GM19240 (cell line): ENCODE results near the gene MAGEF1.

ENCODE experiments used
- DNase-seq: peaks from one replicate; pipeline ENCODE4 v3.0.0; 2011; ENCODE audit warnings: low spot score; ENCODE audit not compliant: insufficient read length

The MAGEF1 gene

DNA sequence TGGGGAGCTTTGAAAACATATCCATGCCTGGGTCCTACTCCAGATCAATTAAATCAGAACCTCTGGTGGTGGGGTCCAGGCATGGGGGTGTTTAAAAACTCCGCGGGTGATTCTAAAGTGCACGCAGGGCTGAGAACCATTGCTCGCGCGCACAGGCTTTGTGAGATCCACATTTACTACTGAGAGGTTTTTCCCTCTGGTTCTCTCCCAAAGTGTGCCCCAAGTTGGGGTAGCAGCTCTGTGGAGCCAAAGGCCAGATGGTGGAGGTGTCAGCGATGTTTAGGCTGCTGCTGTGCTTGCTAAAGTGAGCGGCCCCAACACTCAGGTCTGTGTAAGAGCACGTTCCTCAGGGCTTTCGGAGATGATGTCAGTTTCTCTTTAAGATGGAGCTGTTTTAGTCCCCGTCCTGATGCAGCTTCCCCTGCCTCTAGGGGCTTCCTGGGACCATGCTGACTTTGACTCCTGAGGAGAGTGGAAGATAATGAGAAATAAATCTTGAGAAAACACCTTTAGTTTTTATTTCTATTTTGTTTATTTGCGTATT is 13.4 kb upstream of the MAGEF1 start:
- DNase-seq = no peak

DNA sequence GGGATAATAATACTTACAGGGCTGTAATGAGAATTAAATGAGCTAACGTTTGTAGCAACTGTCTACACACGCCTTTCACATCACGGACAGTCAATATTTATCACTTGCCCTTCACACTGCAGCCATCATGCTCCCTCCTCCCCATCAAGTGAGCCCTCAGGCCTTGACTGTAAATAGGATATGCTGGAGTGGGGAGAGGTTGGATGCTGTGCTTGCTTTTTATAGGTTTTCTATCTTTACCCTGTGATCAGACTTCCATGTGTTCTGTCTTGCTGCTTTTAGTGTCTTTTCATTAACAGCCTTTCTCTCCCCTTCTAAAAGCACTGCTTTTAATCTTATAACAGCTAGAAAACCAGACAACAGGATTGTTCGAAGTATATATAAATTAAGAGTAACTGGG is 12.8 kb upstream of the MAGEF1 start:
- no peak for DNase-seq

GRCh38 chr3:184719709-184720108 is 7.8 kb upstream of the MAGEF1 start:
- DNase-seq = no peak

GRCh38 chr3:184718431-184718830 is 6.6 kb upstream of the MAGEF1 start:
- no peak for DNase-seq

DNA sequence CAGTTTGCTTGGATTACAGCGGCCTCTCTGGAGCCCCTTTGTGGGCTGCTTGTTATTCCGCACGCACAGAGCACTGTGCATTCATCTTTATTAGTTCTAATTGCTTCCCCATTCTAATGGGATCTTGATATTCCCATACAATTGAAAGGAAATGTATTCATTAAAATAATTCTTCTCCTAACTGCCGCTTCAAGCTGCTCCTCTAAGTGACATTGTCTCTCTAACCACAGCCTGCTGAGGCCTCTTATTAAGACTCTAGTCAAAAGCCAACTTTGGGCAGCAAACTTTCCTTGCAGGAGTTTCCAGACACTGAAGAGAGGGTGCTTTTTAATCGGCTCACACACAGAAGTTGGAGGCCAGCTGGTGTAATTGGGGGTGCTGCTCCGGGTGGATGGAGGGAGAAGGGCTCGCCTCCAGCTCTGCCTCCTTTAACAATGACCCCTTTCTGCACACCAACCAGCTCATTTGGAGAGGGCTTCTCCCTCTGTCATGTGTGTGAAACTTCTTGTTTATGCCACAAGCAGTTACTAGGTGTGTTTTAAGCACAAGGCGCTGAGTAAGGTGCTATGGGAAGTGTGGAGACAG is 5.6 kb upstream of the MAGEF1 start:
- no peak for DNase-seq

- DNase-seq = no peak
Observed at GRCh38 chr3:184716622-184717398, 4.9 kb upstream of the MAGEF1 start.

GRCh38 chr3:184715943-184716621 is 4.2 kb upstream of the MAGEF1 start:
- no peak for DNase-seq

DNA sequence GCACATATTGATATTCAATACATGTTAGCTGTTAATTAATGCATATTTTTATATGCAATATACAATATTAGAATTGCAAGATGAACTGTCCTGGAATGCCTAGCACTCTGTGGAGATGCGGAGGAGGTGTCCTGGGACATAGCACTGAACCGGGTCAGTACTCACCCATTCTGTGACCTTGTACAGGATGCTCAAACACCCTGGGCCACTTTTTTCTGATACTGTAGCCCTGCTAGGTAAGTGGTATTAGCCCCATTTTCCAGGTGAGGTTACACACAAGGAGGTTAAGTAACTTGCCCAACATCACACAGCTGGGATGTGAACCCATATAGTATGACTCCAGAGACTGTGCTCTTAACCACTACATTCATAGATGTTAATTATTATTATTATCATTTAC is 1.7 kb upstream of the MAGEF1 start:
- DNase-seq = no peak

DNA sequence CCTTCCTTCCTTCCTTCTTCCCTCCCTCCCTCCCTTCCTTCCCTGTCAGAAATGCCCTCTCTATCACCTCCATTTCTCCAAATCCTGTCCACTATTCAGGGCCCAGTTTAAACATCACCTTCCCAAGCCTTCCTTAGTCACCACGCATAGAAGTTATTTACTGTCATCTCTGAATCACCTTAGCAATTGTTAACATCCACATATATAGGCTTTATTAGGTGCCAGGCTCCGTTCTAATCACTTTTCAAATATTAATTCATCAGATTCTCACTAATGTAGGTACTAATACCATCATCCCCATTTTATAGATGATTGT is 1.1 kb upstream of the MAGEF1 start:
- no peak for DNase-seq

DNA sequence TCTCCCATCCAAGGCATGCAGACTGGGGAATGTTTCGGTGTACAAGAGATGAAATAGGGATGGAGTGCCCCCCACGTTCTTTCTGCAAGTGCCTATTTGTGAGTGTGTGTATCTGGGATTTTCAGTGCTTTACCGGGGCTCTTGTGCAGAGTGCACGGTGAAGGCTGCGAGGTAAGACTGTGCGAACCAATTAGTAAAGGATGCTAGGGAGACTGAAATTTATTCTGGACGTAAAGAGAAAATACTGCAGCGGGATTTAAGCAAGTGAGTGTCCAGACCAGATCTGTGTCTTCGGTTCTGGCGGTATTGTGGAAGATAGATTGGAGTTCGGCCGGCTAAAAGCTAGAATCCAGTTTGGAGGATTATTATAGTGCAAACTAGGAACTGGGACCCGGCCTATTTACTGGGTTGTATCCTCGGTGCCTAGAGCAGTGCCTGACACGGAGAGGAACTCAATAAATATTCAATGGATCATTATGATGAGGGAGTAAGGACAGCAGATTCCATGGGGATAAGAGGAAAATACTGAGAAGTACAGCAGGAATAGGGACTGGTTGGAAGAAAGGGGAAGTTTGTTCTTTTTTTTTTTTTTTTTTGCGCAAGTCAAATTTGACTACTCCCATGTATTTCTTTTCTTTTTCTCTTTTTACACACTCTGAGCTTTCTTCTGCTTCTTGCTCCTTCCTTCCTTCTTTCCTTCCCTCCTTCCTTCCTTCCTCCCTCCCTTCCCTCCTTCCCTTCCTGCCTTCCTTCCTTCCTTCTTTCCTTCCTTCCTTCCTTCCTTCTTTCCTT is 580 bp upstream of the MAGEF1 start:
- DNase-seq = no peak

GRCh38 chr3:184710870-184711492 is 883 bp downstream of the MAGEF1 start:
- no peak for DNase-seq

GRCh38 chr3:184703657-184704056 is 8.2 kb downstream of the MAGEF1 start:
- DNase-seq = no peak

GRCh38 chr3:184700759-184701158 is 11.1 kb downstream of the MAGEF1 start:
- DNase-seq = no peak

GRCh38 chr3:184697845-184698244 is 14.0 kb downstream of the MAGEF1 start:
- no peak for DNase-seq

DNA sequence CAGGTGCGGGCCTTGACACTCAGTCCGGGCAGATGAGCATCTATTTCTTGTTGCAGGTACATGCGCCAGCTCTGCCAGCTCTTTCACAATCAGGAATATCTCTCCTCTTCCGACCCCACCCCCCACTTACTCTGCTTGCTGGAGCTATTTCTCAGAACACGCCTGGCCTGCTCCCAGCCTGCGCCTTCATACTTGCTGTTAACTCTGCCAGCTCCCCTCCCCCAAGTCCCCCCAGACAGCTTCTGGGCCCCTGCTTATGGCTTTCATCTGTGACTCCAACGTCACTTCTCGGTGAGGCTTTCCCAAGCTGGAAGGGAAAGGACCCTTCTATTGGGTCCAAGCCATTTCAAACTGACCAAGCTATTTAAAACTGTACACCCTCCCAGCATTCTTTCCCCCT is 15.2 kb downstream of the MAGEF1 start:
- no peak for DNase-seq

- DNase-seq = no peak
Observed at GRCh38 chr3:184694716-184695115, 17.1 kb downstream of the MAGEF1 start.

DNA sequence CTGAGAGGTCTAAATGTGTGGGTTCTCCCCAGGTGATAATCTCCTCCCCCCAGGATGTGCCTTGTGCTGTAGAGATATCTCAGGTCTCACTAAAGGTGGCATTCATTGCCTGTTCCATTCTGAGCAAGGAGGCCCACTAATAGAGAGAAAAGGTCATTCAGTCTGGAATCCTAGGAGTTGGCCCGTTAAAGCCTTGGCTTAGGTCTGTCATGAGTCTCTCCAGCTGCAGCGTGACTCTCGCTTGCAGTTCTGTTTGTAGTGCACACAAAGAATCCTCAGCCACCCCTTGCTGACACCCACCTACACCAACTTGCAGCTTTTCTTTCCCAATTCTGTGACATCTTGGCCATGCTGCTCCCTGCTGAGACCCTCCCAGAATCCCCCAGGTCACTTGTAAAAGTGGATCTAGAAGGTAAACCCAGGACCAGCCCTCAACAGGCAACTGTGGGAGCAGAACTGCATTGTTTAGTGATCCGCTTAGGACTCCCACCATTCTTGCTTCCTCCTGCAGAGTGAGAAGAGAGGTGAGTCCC is 17.7 kb downstream of the MAGEF1 start:
- DNase-seq = no peak

DNA sequence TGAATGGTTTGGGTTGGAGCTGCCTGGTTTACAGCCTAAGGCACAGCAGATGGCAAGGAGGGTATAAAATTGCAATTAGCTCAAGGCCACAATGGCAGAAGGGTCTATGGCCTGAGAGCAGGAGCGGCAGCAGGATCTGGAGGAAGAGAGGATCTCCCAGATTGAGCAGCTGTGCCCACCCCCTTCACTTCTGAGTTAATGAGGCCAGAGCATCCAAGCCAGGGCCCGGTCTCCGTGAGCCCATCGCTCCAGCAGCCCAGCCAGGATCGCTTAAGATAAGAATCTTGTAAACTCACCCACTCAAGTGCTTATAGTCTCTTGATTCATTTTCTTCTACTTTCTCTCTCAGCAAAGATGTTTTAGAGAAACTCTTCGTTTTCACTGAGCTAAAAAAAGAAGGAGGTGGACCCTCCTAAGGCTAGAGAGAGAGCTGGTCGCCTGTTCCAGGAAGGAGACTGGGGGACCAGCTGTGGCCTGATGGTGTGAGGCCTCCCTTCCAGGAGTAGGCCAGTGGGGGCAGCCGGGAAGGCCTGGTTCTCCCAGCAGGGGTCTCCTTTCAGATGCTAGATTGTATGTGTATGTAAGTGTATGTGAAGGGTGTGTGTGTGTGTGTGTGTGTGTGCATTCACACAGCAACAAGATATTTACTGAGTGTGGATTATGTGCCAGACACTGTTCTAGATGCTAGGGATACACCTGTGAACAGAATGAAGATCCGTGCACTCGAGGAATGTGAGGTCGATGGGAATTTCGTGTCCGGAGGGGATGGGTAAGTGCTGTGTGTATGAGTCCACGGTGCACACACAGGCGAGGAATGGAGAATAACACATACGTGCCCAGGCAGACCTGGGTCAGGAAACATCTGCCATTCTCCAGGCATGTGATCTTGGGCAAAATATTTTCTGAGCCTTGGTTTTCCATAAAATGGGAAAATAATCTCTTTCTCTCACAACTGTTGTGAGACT is 18.6 kb downstream of the MAGEF1 start:
- no peak for DNase-seq

DNA sequence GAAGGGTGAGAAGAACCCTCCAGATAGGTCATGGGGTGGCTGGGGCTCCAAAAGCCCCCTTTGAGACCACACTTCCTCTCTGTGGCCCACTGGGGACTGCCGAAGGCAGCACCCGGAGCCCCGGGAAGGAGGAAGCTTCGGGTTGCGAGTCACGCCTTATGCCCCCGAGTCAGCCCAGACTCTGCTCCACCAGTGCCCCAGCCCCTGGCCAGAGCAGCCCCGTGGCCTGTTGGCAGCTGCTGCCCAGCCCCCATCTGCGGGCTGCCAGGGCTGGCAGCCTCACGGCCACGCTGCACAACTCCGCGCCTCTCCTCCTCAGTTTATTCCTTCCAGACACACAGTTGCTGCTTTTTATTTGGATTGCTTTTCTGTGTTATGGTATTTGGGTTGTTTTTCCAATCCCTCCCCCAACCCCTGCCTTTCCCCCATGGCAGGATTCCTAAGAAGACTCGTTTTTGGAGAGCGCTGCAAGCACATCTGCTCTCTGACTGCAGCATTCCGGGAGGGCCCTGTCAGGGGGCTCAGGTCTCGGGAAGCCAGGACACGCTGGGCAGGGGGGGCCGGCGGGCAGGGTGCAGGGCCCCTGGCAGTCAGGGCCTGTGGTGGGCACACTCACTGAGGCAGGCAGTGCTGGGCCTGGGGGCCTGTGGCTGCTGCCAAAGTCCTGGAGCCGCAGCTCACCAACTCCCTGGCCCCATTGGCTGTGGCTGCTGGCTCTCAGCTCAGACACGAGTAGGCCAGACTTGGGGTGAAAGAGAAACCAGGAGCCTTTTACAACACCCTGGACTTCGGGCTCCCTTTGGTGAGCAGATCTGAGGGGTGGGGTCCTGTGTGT is 20.2 kb downstream of the MAGEF1 start:
- DNase-seq = no peak
